Lower lobe of right lung (tissue), 2 donors: ENCODE data around the gene RNF175. TPM values are rescaled to one million over a fixed set of nuclear protein-coding genes. Genes with fewer than 3 reads are reported as not detected.

Experiments
- ATAC-seq, 2 donors: fragments of 200-7000 bp; cut with Tn5 transposase; one replicate each; pipeline ENCODE4 v1.9.1; 2020 to 2022; ENCODE audit warnings: mild to moderate bottlenecking in 2 of 2, moderate library complexity in 2 of 2
- DNase-seq: peaks from one replicate; pipeline ENCODE4 v3.0.0-alpha.2; 2020
- H3K27ac ChIP-seq: fragments of 200-600 bp; one replicate; pipeline ENCODE4 v1.8.0; 2022
- H3K27me3 ChIP-seq: fragments of 200-600 bp; one replicate; pipeline ENCODE4 v1.8.0; 2022; ENCODE audit warnings: low read depth
- H3K36me3 ChIP-seq: fragments of 200-600 bp; one replicate; pipeline ENCODE4 v1.8.0; 2022; ENCODE audit warnings: mild to moderate bottlenecking
- H3K4me1 ChIP-seq: fragments of 200-600 bp; one replicate; pipeline ENCODE4 v1.8.0; 2022
- H3K4me3 ChIP-seq: fragments of 200-600 bp; one replicate; pipeline ENCODE4 v1.8.0; 2022; ENCODE audit warnings: mild to moderate bottlenecking
- H3K9me3 ChIP-seq: fragments of 200-600 bp; one replicate; pipeline ENCODE4 v1.8.0; 2022
- intact Hi-C: fragments of 100-400 bp; cut with DNase I; formaldehyde crosslinking; loops from one replicate; pipeline ENCODE4 v1.11.0; 2022
- long read RNA-seq: library from polyadenylated mRNA; unstranded; transcript quantifications from one replicate; pipeline ENCODE4 v2.0.0, GENCODE V29; 2021
- total RNA-seq: library from RNA; stranded (reverse); fragmentation: NEBNext Ultra II Directional; extraction: Animal tissue kit (Norgen Biotek cat#: 25700); gene quantifications from one replicate; pipeline ENCODE4 v1.2.1, GENCODE V29; 2021
- TF ChIP-seq, protein P1 (sequence below): fragments of 200-600 bp; IDR thresholded peaks from one replicate; pipeline ENCODE4 v1.8.0; 2022; ENCODE audit warnings: antibody characterized with exemption, mild to moderate bottlenecking
- donor health status: DM: no; HTN: yes; CAD: no; lungs with severe emphysema.

RNF175 gene
- 0.12 TPM for total RNA-seq
- long read RNA-seq, partial matches to known transcripts = 0 of 4 reads
- long read RNA-seq, other reads (novel, unspliced or antisense) = 4 of 4 reads

DNA sequence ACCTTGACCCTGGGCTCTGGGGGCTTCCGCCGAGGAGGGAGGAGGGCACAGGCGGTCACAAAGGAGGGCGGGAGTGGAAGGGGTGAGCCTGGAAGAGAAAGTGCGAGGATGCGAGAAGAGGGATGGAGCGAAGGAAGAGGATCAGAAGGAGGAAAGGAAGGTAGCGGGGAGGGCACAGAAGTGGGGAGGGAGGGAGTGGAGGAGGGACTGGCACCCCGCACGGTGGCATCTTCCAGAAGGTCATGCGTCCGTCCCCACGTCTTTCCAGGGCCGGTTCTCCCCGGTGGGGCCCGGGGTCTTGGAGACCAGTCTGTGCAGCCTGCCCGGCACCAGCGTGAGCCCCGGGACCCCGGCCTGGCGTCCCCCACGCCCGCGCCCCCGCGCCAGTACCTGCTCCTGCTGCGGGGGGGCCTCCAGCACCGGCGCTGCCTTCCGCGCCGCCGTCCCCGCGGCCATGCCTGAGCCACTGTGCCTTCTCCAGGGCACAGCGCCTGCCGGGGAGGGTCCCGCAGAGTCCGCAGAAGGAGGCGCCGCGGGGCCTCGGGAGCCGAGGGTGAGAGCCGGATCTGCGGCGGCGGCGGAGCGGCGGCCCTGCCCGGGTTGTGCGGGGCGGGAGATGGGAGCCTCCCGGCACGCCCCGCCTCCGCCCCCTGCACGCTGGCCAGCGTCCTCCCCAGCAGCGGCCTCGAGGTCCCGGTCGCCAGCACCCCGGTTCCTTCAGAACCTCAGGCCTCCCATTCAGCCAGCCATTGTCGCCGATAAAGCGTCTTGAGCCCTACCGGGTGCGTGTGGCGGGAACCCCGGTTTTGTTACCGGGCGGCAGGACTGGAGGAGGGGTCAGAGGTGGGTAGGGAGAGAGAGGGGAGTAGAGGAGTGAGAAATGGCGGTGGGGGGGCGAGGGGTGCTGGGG lies at the start of gene RNF175:
Gene RNF175 (minus strand): TSS at position 618 of the 910 bp plus-strand sequence. CDS start 162 bp downstream, at position 456.
- ATAC-seq (peak; percentile 47 to 64), DNase-seq (no peak)
- no peaks in the 10 kb centered on the region for H3K9me3 ChIP-seq
- no peaks in the 10 kb centered on the region for H3K36me3 ChIP-seq
- TF ChIP-seq, protein P1, sequence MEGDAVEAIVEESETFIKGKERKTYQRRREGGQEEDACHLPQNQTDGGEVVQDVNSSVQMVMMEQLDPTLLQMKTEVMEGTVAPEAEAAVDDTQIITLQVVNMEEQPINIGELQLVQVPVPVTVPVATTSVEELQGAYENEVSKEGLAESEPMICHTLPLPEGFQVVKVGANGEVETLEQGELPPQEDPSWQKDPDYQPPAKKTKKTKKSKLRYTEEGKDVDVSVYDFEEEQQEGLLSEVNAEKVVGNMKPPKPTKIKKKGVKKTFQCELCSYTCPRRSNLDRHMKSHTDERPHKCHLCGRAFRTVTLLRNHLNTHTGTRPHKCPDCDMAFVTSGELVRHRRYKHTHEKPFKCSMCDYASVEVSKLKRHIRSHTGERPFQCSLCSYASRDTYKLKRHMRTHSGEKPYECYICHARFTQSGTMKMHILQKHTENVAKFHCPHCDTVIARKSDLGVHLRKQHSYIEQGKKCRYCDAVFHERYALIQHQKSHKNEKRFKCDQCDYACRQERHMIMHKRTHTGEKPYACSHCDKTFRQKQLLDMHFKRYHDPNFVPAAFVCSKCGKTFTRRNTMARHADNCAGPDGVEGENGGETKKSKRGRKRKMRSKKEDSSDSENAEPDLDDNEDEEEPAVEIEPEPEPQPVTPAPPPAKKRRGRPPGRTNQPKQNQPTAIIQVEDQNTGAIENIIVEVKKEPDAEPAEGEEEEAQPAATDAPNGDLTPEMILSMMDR = no peak
- H3K27ac ChIP-seq = no peak within 1 kb of the TSS
- H3K4me3 ChIP-seq = peak within 1 kb of the TSS; percentile 47
- peaks cover 9% of the 10 kb centered on the region for H3K4me1 ChIP-seq
- intact Hi-C loops = no loop called here
- peaks cover 39% of the 10 kb centered on the region for H3K27me3 ChIP-seq

DNA sequence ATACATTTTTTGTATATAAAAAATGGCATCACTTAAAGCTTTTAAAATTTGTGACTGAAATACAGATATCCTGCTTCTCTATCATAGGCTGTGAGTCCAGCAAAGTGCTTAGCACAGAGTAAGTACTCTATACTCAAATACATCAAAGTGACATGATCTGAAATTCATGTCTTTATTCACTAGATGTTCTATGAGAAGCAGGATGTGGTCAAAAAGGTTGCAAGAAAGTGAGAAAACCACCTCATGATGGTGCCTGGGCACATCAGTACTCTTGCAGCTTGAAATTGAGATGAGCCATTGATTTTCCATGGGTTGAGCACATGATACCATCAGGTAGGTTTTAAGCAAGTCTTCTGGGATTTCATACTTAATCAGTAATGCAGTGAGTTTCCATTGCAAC lies 49.5 kb upstream of the RNF175 start:
- H3K4me3 ChIP-seq = no peak overlapping the region
- H3K4me1 ChIP-seq = no peaks in the 10 kb centered on the region
- H3K36me3 ChIP-seq = no peaks in the 10 kb centered on the region
- TF ChIP-seq, protein P1 = no peak
- DNase-seq (no peak), ATAC-seq (no peak)
- no peak overlapping the region for H3K27ac ChIP-seq
- H3K9me3 ChIP-seq = no peaks in the 10 kb centered on the region
- intact Hi-C loops = no loop called here
- H3K27me3 ChIP-seq = no peaks in the 10 kb centered on the region

DNA sequence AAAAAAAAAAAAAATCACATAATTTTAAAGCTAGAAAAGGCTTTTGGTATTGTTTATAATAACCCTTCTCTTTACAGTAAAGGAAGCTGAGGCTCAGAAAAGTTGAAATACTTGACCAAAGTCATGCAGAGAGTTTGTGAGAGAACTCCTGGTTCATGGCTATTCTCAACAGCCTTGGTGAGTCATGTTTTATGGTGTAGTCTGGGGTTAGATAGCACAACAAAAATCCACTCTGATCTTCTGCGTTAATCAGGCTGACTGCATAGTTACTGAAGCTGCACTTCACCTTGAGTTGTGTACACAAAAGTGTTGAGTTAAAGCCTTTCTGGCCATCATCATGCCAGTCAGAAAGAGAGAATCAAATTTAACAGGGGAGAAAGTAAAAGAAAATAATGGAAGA lies 48.4 kb upstream of the RNF175 start:
- TF ChIP-seq, protein P1 = no peak
- Histone ChIP-seq H3K27me3 (no peaks in the 10 kb centered on the region), H3K36me3 (no peaks in the 10 kb centered on the region), H3K9me3 (no peaks in the 10 kb centered on the region), H3K4me3 (no peak overlapping the region), H3K4me1 (no peaks in the 10 kb centered on the region), H3K27ac (no peak overlapping the region)
- ATAC-seq (peak in 1 of 2 donors; percentile 27), DNase-seq (no peak)
- intact Hi-C loops = no loop called here

DNA sequence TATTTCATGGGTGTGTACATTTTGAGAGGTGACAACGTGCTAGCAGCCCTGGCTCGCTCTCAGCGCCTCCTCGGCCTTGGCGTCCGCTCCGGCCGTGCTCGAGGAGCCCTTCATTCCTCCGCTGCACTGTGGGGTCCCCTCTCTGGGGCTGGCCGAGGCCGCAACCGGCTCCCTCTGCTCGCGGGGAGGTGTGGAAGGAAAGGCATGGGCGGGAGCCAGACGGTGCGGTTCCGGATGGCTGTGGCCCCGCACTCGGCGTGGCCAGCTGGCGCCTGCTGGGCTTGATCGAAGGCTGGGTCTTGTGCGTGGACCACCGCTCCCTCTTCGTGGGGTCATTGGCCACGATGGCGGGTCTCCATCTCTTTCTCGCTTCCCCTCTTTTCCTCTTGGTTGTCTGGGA lies 46.2 kb upstream of the RNF175 start:
- H3K9me3 ChIP-seq = no peaks in the 10 kb centered on the region
- no peaks in the 10 kb centered on the region for H3K4me1 ChIP-seq
- H3K4me3 ChIP-seq = no peak overlapping the region
- DNase-seq (no peak), ATAC-seq (no peak)
- no peaks in the 10 kb centered on the region for H3K27me3 ChIP-seq
- H3K36me3 ChIP-seq = no peaks in the 10 kb centered on the region
- intact Hi-C loops = no loop called here
- TF ChIP-seq, protein P1 = no peak
- H3K27ac ChIP-seq = no peak overlapping the region

DNA sequence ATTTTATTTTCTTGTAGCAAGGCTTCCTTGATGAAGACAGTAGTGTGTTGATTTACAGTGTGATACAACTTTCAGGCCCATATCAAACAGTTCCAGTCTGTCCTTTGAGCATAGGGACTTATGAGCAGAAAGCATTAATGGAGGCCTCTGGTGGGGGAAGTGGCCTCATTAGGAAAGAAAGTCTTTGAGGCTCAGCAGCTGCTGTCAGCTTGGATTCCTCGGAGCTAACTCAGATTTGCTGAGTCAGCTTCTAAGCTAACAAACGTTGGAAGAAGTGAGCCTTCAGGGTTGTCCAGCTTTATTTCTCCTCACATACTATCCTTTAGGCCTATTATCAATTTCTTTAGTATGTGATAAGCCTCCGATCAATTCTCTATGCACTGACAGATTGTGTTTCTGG lies 44.9 kb upstream of the RNF175 start:
- Histone ChIP-seq H3K27ac (no peak overlapping the region), H3K4me1 (no peaks in the 10 kb centered on the region), H3K4me3 (no peak overlapping the region), H3K36me3 (no peaks in the 10 kb centered on the region), H3K27me3 (no peaks in the 10 kb centered on the region), H3K9me3 (no peaks in the 10 kb centered on the region)
- intact Hi-C loops = no loop called here
- ATAC-seq (no peak), DNase-seq (no peak)
- TF ChIP-seq, protein P1 = no peak
